HepG2 (cell line): ENCODE results near the gene APBB1IP. TPM values are rescaled to one million over a fixed set of nuclear protein-coding genes. Genes with fewer than 3 reads are reported as not detected.

Experiments
- ATAC-seq: fragments of 200-7000 bp; cut with Tn5 transposase; 3 replicates; pipeline ENCODE4 v1.9.1; 2020; ENCODE audit warnings: mild to moderate bottlenecking, moderate library complexity
- BruUV-seq: library from RNA; stranded (reverse); fragments of 400-500 nt; replicated peaks from 2 replicates; lab custom pipeline; 2021; lab: Mats Ljungman, UMichigan
- CTCF ChIA-PET: fragments of 300-600 bp; formaldehyde crosslinking; extraction: SDS; loops from one replicate; lab custom pipeline; 2021; ENCODE audit warnings: low total read pairs, inconsistent platforms, low intra/inter-chr PET ratio; lab: Yijun Ruan, JAX
- POLR2A ChIA-PET: fragments of 350-600 bp; sonication (Branson Sonifier 250); formaldehyde crosslinking; loops from one replicate; lab custom pipeline; 2020; ENCODE audit warnings: antibody characterized with exemption, inconsistent platforms; lab: Yijun Ruan, JAX
- DNase-seq: peaks from one replicate; pipeline ENCODE4 v3.0.0-alpha.2; 2015; ENCODE audit warnings: low spot score
- FAIRE-seq: peaks from 3 replicates; lab custom pipeline; 2011; peaks lifted over from hg19 to GRCh38; lab: Jason Lieb, UNC
- H2AFZ ChIP-seq: one replicate; pipeline ENCODE4 v1.6.1; 2011; ENCODE audit warnings: low read length, inconsistent platforms
- H3K27ac ChIP-seq: fragments of 300-600 bp; 3 replicates; pipeline ENCODE4 v1.8.0; 2011; ENCODE audit warnings: mixed run types, mild to moderate bottlenecking, mixed read lengths, low read length, inconsistent platforms; ENCODE audit not compliant: insufficient read depth; ENCODE audit errors: extremely low read length
- H3K27me3 ChIP-seq, 2 experiments: fragments of 200-600 bp in 1 of 2; 2 replicates in 1 of 2; 3 replicates in 1 of 2; pipeline versions ENCODE4 v1.6.0 to v1.8.0; 2011; ENCODE audit warnings: low read length in 2 of 2, mild to moderate bottlenecking in 2 of 2, moderate library complexity in 2 of 2, inconsistent platforms in 1 of 2; ENCODE audit not compliant: insufficient read depth in 2 of 2, control insufficient read depth in 1 of 2
- H3K36me3 ChIP-seq, 2 experiments: fragments of 200-600 bp in 1 of 2; replicated peaks in 1 of 2; 2 replicates in 1 of 2; 3 replicates in 1 of 2; pipeline versions ENCODE4 v1.5.1 to v1.8.0; 2011; ENCODE audit warnings: low read length in 2 of 2, inconsistent platforms in 1 of 2; ENCODE audit not compliant: insufficient read depth in 2 of 2, control insufficient read depth in 1 of 2
- H3K4me1 ChIP-seq: 2 replicates; pipeline ENCODE4 v1.5.1; 2012; ENCODE audit warnings: low read length, inconsistent platforms; ENCODE audit not compliant: insufficient read depth
- H3K4me2 ChIP-seq: 2 replicates; pipeline ENCODE4 v1.6.0; 2011; ENCODE audit warnings: low read depth, low read length, inconsistent platforms
- H3K4me3 ChIP-seq, 3 experiments: fragments of 200-600 bp in 1 of 3; sonication (generic), shearing (Covaris generic) in 1 of 3; replicated peaks in 1 of 3; 2 replicates each; pipeline ENCODE4 v1.5.1; 2011 to 2016; ENCODE audit warnings: low read length in 3 of 3, inconsistent platforms in 2 of 3, low read depth in 2 of 3, mild to moderate bottlenecking in 2 of 3, control low read depth in 1 of 3, mixed read lengths in 1 of 3; ENCODE audit not compliant: insufficient read depth in 1 of 3
- H3K79me2 ChIP-seq: one replicate; pipeline ENCODE4 v1.6.1; 2011; ENCODE audit warnings: low read length, inconsistent platforms; ENCODE audit not compliant: insufficient read depth
- H3K9ac ChIP-seq: 2 replicates; pipeline ENCODE4 v1.6.0; 2011; ENCODE audit warnings: mild to moderate bottlenecking, low read depth, low read length, inconsistent platforms; ENCODE audit not compliant: insufficient read depth
- H3K9me3 ChIP-seq: 2 replicates; pipeline ENCODE4 v1.5.1; 2012; ENCODE audit warnings: mild to moderate bottlenecking, low read length
- H4K20me1 ChIP-seq: 2 replicates; pipeline ENCODE4 v1.6.0; 2011; ENCODE audit warnings: inconsistent platforms, mild to moderate bottlenecking, low read length, moderate library complexity; ENCODE audit not compliant: insufficient read depth
- MAFF ChIP-seq: IDR thresholded peaks from 2 replicates; pipeline ENCODE4 v1.6.1; 2011; ENCODE audit warnings: low read depth, low read length, improper control_type of control experiment
- MAFK ChIP-seq, 2 experiments: IDR thresholded peaks in 1 of 2; conservative IDR thresholded peaks in 1 of 2; 2 replicates each; pipeline ENCODE4 v1.6.1; 2011; ENCODE audit warnings: improper control_type of control experiment in 2 of 2, low read length in 2 of 2
- MZF1 ChIP-seq: sonication (generic); formaldehyde crosslinking; IDR thresholded peaks from 2 replicates; pipeline ENCODE4 v1.8.1; 2023; ENCODE audit warnings: mild to moderate bottlenecking, missing genetic modification reagents, borderline replicate concordance
- RCOR2 ChIP-seq: IDR thresholded peaks from 2 replicates; pipeline ENCODE4 v1.6.1; 2016; ENCODE audit warnings: missing biosample characterization, missing genetic modification reagents
- ZNF724P ChIP-seq: sonication (generic); formaldehyde crosslinking; IDR thresholded peaks from 2 replicates; pipeline ENCODE4 v1.8.0; 2022; ENCODE audit warnings: missing genetic modification reagents, borderline replicate concordance
- whole genome bisulfite sequencing: methylation state at CpG from one replicate; pipeline ENCODE4 v1.1.6; 2017; ENCODE audit warnings: low lambda C conversion rate; 5-methylcytosine and 5-hydroxymethylcytosine counted together
- in situ Hi-C: cut with HindIII; loops from 2 replicates; pipeline ENCODE4 v1.10.0; 2017; ENCODE audit warnings: low pct_unique_long_range_greater_than_20kb; ENCODE audit not compliant: extremely low pct_ligation_motif_present
- intact Hi-C: fragments of 100-400 bp; cut with micrococcal nuclease; formaldehyde crosslinking; loops from one replicate; pipeline ENCODE4 v1.10.0; 2022; ENCODE audit not compliant: unreplicated experiment
- polyA plus RNA-seq, 8 experiments: library from polyadenylated mRNA; depleted of rRNA in 3 of 8; stranded (reverse) in 7 of 8; unstranded in 1 of 8; fragments of >200 nt; fragmentation: Illumina TruSeq in 4 of 8; extraction: Trizol in 4 of 8; gene quantifications; 2 replicates each; pipeline versions ENCODE4 v1.2.1 to v1.2.3, GENCODE V29; 2011 to 2016; ENCODE audit warnings: low read depth in 4 of 8, missing spikeins in 1 of 8, mixed read lengths in 1 of 8; ENCODE audit not compliant: insufficient read depth in 1 of 8
- total RNA-seq, 5 experiments: library from RNA; depleted of rRNA; stranded (reverse); fragments of >200 nt; fragmentation: Illumina TruSeq; extraction: Trizol; gene quantifications; 2 replicates each; pipeline ENCODE4 v1.2.3, GENCODE V29; 2016; ENCODE audit warnings: low read depth in 1 of 5
- TF ChIP-seq, protein P1 (sequence below): sonication (generic); formaldehyde crosslinking; IDR thresholded peaks from 2 replicates; pipeline ENCODE4 v1.8.0; 2023; ENCODE audit warnings: mild to moderate bottlenecking, missing genetic modification reagents
- TF ChIP-seq, protein P2 (sequence below): sonication (generic); formaldehyde crosslinking; IDR thresholded peaks from 2 replicates; pipeline ENCODE4 v1.4.0; 2020; ENCODE audit warnings: missing genetic modification reagents; ENCODE audit errors: not compliant biosample characterization

The APBB1IP gene
- total and polyA plus RNA-seq, 2 of the 13 experiments (the other 11 are each of a cell fraction or from before 2014, with no cell fraction given): 0.08 TPM; not detected in 1

DNA sequence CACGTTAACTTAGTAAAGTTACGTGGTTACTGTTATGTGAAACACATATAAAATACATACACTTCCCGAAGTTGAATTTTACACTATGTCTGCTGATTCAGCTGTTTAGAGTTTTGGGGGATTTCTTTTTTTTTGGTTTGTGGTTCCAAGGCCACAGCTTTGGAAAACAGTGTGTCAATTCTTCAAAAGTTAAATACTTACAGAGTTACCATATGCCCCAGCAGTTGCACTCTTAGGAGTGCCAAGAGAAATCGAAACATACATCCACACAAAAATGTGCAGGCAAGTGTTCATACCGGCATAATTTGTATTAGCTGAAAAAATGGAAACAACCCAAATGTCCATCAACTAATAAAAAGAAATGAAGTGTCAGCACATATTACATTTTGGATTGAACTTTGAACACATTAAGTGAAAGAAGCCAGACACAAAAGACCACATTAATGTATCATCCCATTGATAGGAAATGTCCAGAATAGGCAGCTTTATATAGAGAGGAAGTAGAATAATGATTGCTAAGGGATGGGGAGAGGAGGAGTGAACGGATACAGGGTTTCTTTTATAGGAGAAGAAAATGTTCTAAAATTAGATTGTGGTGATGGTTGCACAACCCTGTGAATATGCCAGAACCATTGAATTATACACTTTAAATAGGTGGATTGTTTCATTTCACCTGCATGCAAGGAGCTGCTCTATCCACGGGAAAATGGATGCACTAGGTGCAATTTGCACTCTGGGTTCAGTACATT, 17.6 kb downstream of the APBB1IP start:
- H3K9me3 ChIP-seq: no peaks in the 10 kb centered on the region
- FAIRE-seq: no peak
- no peak overlapping the region for H3K9ac ChIP-seq
- POLR2A ChIA-PET: no interaction called here
- no peaks in the 10 kb centered on the region for H3K79me2 ChIP-seq
- WGBS: 20% methylated on average over 7 of the region's 7 CpGs
- no peak overlapping the region for H2AFZ ChIP-seq
- CTCF ChIA-PET: no interaction called here
- TF ChIP-seq MAFK (conservative IDR thresholded peaks at IDR 0.05 in 1 of 2, IDR thresholded peaks at IDR 0.05 in 1 of 2; ENCODE audit: low read length in 2 of 2): peak; percentile 1 to 60; a peak in 2 of 4 replicates
- TF ChIP-seq, protein P1, sequence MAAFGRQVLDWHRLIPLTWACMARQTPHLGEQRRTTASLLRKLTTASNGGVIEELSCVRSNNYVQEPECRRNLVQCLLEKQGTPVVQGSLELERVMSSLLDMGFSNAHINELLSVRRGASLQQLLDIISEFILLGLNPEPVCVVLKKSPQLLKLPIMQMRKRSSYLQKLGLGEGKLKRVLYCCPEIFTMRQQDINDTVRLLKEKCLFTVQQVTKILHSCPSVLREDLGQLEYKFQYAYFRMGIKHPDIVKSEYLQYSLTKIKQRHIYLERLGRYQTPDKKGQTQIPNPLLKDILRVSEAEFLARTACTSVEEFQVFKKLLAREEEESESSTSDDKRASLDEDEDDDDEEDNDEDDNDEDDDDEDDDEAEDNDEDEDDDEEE (CRISPR knock-in tag): no peak
- no peak for TF ChIP-seq RCOR2 (CRISPR knock-in tag)
- TF ChIP-seq ZNF724P: no peak
- TF ChIP-seq MAFF: peak; percentile 15; the same call in 1 of the 2 replicates
- no peak for TF ChIP-seq MZF1
- TF ChIP-seq, protein P2, sequence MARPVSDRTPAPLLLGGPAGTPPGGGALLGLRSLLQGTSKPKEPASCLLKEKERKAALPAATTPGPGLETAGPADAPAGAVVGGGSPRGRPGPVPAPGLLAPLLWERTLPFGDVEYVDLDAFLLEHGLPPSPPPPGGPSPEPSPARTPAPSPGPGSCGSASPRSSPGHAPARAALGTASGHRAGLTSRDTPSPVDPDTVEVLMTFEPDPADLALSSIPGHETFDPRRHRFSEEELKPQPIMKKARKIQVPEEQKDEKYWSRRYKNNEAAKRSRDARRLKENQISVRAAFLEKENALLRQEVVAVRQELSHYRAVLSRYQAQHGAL: no peak
- TF ChIP-seq, all 625 proteins: peak for 2
- no peak overlapping the region for H3K4me3 ChIP-seq
- no peak overlapping the region for H3K4me2 ChIP-seq
- ATAC-seq (no peak), DNase-seq (no peak)
- no peaks in the 10 kb centered on the region for H4K20me1 ChIP-seq
- H3K36me3 ChIP-seq: no peaks in the 10 kb centered on the region
- peaks cover 0 to 2% of the 10 kb centered on the region in 2 experiments; a peak in 2 of 5 replicates for H3K27me3 ChIP-seq
- intact Hi-C loops (no loop called here), in situ Hi-C loops (no loop called here)
- H3K27ac ChIP-seq: no peak overlapping the region
- H3K4me1 ChIP-seq: no peaks in the 10 kb centered on the region
- BruUV-seq: no TSS peak
